Uterus (tissue), 4 donors: ENCODE data around the gene TBC1D32. TPM values are rescaled to one million over a fixed set of nuclear protein-coding genes. Genes with fewer than 3 reads are reported as not detected.
"Not testable (repeated sequence)": the region's sequence is repeated elsewhere in the genome, so short reads cannot be mapped to it uniquely, and the experiment has no call there.

Experiments
- DNase-seq, 2 donors: peaks; one replicate each; pipeline ENCODE4 v3.0.0-alpha.2; 2019 to 2020
- H3K27ac ChIP-seq, 2 donors: fragments of 200-600 bp; sonication (generic); 1 replicate in 1 of 2; 2 replicates in 1 of 2; pipeline ENCODE4 v1.5.1; 2016 to 2018
- H3K27me3 ChIP-seq, 2 donors: fragments of 200-600 bp; sonication (generic); one replicate each; pipeline ENCODE4 v1.5.1; 2018 to 2019; ENCODE audit warnings: control low read depth in 1 of 2
- H3K36me3 ChIP-seq, 2 donors: fragments of 200-600 bp; sonication (generic); one replicate each; pipeline ENCODE4 v1.5.1; 2019; ENCODE audit warnings: control low read depth in 1 of 2
- H3K4me1 ChIP-seq, 2 donors: fragments of 200-600 bp; sonication (generic); one replicate each; pipeline ENCODE4 v1.5.1; 2018 to 2019; ENCODE audit warnings: control low read depth in 1 of 2
- H3K4me3 ChIP-seq, 2 donors: fragments of 200-600 bp; sonication (generic); 1 replicate in 1 of 2; 2 replicates in 1 of 2; pipeline ENCODE4 v1.5.1; 2018 to 2019; ENCODE audit warnings: mild to moderate bottlenecking in 1 of 2
- H3K9me3 ChIP-seq, 2 donors: fragments of 200-600 bp; sonication (generic); one replicate each; pipeline ENCODE4 v1.5.1; 2019; ENCODE audit warnings: control low read depth in 1 of 2
- CTCF ChIP-seq, 4 experiments: fragments of 200-600 bp in 2 of 4; fragments of 450-650 bp in 2 of 4; sonication (generic) in 2 of 4; IDR thresholded peaks; one replicate each; pipeline ENCODE4 v1.5.1; 2016 to 2019; ENCODE audit warnings: antibody characterized with exemption in 4 of 4, mild to moderate bottlenecking in 2 of 4, moderate library complexity in 1 of 4
- POLR2A ChIP-seq, 2 donors: fragments of 450-650 bp; IDR thresholded peaks; one replicate each; pipeline ENCODE4 v1.6.1; 2016; ENCODE audit warnings: antibody characterized with exemption in 2 of 2, mild to moderate bottlenecking in 1 of 2, moderate library complexity in 1 of 2
- intact Hi-C: fragments of 100-400 bp; cut with DNase I; formaldehyde crosslinking; loops from one replicate; pipeline ENCODE4 v1.15.1; 2023; ENCODE audit warnings: low total_unique reads
- total RNA-seq, 4 donors: library from RNA; depleted of rRNA in 3 of 4; stranded (reverse); fragments of >200 nt in 3 of 4; gene quantifications; one replicate each; pipeline versions ENCODE4 v1.1.0 to v1.2.4, GENCODE V29; 2014 to 2023
- donor health status: DM: yes; HTN: yes; CAD: no.

Gene TBC1D32
- 10 to 100 TPM in 2 of 4 donors, 1 to 10 TPM in 2; 2.1 to 73.0 (median 10.1) TPM for total RNA-seq

GRCh38 chr6:121334299-121335086 is at the start of gene TBC1D32:
Gene TBC1D32 (minus strand): TSS chr6:121334480. CDS start chr6:121334430, 50 bp downstream.
- Histone ChIP-seq H3K4me1 (no peaks in the 10 kb centered on the region), H3K36me3 (no peaks in the 10 kb centered on the region), H3K27me3 (no peaks in the 10 kb centered on the region), H3K27ac (peak within 1 kb of the TSS; percentile 94 to 98), H3K9me3 (no peaks in the 10 kb centered on the region), H3K4me3 (peak within 1 kb of the TSS; percentile 64 to 65)
- TF ChIP-seq POLR2A (IDR thresholded peaks at IDR 0.05): peak in 1 of 2 donors; percentile 66
- peak in 2 of 4 experiments; percentile 3 to 33 for TF ChIP-seq CTCF (IDR thresholded peaks at IDR 0.05)
- intact Hi-C loops: no loop called here
- DNase-seq: peak; percentile 90 to 92

- TF ChIP-seq CTCF (IDR thresholded peaks at IDR 0.05) (no peak), POLR2A (IDR thresholded peaks at IDR 0.05) (no peak)
- H3K36me3 ChIP-seq: no peaks in the 10 kb centered on the region
- no peak for DNase-seq
- H3K4me3 ChIP-seq: no peak overlapping the region
- intact Hi-C loops: no loop called here
- no peaks in the 10 kb centered on the region for H3K9me3 ChIP-seq
- no peak overlapping the region for H3K27ac ChIP-seq
- H3K4me1 ChIP-seq: no peaks in the 10 kb centered on the region
- no peaks in the 10 kb centered on the region for H3K27me3 ChIP-seq
Measured at GRCh38 chr6:121383478-121383877, 49.2 kb upstream of the TBC1D32 start.

- intact Hi-C loops: no loop called here
- H3K27me3 ChIP-seq: no peaks in the 10 kb centered on the region
- no peak for TF ChIP-seq POLR2A (IDR thresholded peaks at IDR 0.05)
- TF ChIP-seq CTCF (IDR thresholded peaks at IDR 0.05): no peak
- no peaks in the 10 kb centered on the region for H3K4me1 ChIP-seq
- no peaks in the 10 kb centered on the region for H3K36me3 ChIP-seq
- no peaks in the 10 kb centered on the region for H3K9me3 ChIP-seq
- no peak overlapping the region for H3K4me3 ChIP-seq
- no peak overlapping the region for H3K27ac ChIP-seq
- no peak for DNase-seq
Measured at GRCh38 chr6:121382467-121383121, 48.3 kb upstream of the TBC1D32 start.

- no peak overlapping the region for H3K4me3 ChIP-seq
- TF ChIP-seq POLR2A (IDR thresholded peaks at IDR 0.05) (no peak), CTCF (IDR thresholded peaks at IDR 0.05) (no peak)
- no peak overlapping the region for H3K27ac ChIP-seq
- H3K36me3 ChIP-seq: no peaks in the 10 kb centered on the region
- H3K27me3 ChIP-seq: no peaks in the 10 kb centered on the region
- intact Hi-C loops: no loop called here
- H3K4me1 ChIP-seq: no peaks in the 10 kb centered on the region
- H3K9me3 ChIP-seq: no peaks in the 10 kb centered on the region
- no peak for DNase-seq
Measured at GRCh38 chr6:121376411-121376810, 42.1 kb upstream of the TBC1D32 start.

- DNase-seq, H3K4me3 ChIP-seq, H3K27me3 ChIP-seq, H3K4me1 ChIP-seq, H3K9me3 ChIP-seq, H3K36me3 ChIP-seq, H3K27ac ChIP-seq, intact Hi-C loops: not testable (repeated sequence)
Measured at GRCh38 chr6:121374219-121374618, 39.9 kb upstream of the TBC1D32 start.
